Posterior cingulate gyrus (tissue), 11 donors: ENCODE measurements around the gene CAPN15.

Experiments
- DNase-seq, 10 donors: peaks; one replicate each; pipeline versions ENCODE4 v3.0.0 to v3.0.0-alpha.2; 2020 to 2021; ENCODE audit warnings: mixed read lengths in 3 of 10
- intact Hi-C: fragments of 100-400 bp; cut with DNase I; formaldehyde crosslinking; loops from one replicate; pipeline ENCODE4 v1.15.1; 2023

Gene CAPN15

DNA sequence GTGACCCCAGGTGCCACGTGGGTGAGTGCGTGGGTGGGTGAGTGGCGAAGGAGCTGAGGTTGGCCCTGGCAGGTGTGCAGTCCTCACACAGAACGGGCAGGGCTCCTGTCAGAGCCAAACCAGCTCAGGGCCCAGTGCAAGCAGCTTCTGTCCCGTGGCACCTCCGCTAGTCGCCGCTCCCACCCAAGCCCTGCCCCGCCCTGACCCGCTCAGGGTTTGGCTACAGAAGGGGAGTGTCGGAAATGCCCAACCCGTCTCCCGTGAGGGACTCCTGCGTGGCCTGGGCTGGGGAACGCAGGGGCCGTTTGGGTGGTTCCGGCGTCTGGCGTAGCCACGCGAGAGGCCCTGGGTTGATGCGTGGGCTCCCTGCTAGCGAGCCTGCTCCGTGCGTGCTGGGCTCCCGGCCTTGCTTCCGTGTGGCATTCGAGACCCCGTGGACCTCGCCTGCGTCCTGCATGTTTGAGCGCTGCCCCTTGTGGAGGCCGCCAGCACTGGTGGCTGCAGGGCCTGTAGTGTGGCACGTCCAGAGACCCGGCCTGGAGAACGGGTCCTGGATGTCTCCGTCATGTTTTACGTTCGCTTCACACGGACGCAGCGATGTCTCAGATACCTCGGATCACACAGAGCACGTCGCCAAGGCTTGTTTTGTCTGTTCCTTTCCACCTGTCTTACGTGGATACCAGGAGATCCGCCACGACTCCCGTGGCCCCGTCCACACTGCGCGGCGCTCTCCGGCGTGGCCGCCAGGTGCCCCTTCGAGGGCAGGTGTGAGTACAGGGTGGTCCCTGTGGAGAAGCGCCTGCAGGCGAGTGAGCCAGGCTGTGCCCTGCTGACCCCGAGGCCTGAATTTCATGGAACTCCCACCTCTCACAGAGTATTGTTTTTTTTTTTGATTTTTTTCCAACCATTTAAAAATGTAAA is 10.2 kb downstream of the CAPN15 start:
- no peak for DNase-seq
- intact Hi-C loops = no loop called here

DNA sequence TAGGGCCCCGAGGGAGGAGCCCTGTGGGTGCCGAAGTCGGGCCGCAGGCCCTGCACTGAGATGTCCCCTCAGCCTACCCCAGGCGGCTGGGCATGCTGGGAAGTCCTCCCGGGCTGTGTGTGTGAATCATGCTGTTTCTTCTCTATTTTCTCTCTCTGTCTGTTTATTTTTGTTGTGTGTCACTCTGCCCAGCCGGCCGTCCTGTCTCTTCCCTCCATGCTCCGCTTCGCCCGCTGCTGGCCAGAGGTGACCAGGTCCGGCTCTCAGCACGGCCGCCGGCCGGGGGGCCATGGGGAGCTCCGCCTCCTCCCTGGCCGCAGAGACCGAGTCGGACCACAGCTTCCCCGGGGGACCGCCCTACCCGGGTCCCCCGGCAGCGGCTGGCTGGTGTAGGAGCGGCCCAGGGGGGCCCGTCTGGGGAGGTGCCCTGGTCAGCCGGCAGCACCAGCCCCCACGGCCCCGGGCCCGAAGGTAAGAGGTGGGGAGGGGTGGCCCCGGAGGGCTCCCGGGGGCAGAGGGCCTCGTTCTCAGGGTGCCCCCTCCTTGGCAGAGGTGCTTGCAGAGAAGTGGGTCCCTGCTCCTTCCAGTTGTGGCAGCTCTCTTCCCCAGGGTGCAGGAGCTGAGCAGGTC is 12.5 kb downstream of the CAPN15 start:
- intact Hi-C loops = no loop called here
- DNase-seq = no peak

DNA sequence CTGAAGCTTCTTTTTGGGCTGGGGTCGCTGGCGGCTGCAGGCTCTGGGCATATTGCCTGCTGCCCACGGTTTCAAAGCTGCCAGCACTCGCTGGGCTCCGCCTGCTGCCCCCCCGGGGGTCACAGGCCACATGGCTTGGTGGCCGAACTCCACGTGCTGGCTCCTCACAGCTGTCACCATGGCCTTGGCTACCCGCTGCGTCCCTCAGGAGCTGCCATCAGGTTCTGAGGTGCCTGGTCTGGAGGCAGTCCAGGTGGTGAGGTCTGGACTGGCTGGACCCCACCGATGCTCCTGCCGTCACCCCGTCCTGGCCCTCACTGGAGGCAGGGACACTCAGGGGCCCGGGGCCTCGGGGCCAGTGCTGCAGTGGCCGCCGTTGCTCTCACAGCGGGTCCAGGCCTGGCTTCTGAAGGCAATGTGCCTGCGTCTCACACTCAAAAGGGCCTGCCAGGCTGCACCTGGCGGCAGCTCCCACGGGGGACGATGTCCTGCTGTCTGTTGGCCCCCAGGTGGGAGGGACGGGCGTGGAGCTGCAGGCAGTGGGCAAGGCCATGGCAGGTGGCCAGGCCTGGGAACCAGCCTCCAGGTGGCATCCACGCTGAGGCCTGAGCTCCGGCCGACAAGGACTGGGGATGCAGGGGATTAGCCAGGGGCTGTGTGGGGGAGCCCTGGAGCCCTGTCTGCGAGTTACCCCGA is 13.3 kb downstream of the CAPN15 start:
- intact Hi-C loops = no loop called here
- no peak for DNase-seq

DNA sequence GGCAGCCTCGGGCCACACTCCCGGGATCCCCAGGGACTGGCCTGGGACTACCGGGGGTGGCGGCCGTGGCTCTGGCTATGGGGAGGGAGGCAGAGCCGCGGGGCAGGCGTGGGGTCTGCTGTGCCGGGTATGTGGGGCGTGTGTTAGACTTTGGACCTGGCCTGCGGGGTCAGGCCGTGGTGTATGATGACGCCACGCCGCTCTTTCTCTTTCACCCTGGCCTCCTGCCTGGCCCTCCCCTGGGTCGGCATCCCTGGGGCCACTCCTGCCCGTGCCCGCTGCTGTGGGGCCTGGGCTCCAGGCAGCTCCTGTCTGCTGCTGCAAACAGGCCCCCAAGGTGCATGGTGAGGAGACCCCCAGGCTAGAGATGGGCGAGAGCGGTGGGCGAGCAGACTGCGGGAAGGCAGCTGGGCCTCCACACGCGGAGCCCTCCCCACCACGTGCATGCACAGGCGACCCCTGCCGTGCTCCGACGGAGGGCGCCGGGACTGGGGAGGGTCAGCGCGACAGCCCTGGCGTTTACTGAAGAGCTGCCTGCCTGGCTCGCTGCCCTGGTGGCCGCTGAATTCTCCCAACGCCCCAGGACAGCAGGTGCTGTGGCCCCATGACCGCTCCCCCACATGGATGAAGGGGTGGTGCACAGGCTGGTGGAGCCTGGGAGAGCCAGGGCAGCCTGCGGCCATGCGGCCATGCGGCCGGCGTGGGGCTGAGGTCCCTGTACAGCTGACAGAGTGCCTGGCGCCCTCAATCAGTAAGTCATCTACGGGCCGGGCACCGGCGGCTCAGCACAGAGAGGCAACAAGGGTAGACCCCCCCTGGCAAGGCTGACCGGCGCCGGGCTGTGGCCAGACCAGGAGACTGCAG is 16.0 kb downstream of the CAPN15 start:
- intact Hi-C loops = no loop called here
- DNase-seq = no peak

DNA sequence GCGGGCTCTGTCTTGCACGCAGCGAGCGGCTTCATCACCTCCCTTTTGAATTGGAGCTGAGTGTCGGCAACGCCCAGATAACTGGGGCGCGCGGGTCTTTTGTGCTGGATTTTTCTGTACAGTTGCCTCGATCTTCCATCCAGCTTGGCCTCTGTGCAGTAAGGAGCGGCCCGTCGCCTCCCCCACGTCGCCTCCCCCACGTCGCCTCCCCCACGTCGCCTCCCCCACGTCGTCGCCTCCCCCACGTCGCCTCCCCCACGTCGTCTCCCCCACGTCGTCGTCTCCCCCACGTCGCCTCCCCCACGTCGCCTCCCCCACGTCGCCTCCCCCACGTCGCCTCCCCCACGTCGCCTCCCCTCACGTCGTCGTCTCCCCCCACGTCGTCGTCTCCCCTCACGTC is 17.0 kb downstream of the CAPN15 start:
- intact Hi-C loops = no loop called here

DNA sequence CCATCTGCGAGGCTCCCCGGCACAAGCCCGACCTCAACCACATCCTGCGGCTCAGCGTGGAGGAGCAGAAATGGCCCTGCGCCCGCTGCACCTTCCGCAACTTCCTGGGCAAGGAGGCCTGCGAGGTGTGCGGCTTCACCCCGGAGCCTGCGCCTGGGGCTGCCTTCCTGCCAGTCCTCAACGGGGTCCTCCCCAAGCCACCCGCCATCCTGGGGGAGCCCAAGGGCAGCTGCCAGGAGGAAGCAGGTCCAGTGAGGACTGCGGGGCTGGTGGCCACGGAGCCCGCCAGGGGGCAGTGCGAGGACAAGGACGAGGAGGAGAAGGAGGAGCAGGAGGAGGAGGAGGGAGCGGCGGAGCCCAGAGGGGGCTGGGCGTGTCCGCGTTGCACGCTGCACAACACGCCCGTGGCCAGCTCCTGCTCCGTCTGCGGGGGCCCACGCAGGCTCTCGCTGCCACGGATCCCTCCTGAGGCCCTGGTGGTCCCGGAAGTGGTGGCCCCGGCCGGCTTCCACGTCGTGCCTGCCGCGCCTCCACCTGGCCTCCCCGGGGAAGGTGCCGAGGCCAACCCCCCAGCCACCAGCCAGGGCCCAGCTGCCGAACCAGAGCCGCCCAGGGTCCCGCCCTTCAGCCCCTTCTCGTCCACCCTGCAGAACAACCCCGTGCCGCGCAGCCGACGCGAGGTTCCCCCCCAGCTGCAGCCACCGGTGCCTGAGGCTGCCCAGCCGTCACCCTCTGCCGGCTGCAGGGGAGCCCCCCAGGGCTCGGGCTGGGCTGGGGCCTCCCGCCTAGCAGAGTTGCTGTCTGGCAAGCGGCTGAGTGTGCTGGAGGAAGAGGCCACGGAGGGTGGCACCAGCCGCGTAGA is 19.6 kb downstream of the CAPN15 start:
- intact Hi-C loops = no loop called here
- DNase-seq = peak; percentile 54 to 96 (median 69)

More for the DNA sequence above, 17.0 kb downstream of the CAPN15 start:
- no peak for DNase-seq

DNA sequence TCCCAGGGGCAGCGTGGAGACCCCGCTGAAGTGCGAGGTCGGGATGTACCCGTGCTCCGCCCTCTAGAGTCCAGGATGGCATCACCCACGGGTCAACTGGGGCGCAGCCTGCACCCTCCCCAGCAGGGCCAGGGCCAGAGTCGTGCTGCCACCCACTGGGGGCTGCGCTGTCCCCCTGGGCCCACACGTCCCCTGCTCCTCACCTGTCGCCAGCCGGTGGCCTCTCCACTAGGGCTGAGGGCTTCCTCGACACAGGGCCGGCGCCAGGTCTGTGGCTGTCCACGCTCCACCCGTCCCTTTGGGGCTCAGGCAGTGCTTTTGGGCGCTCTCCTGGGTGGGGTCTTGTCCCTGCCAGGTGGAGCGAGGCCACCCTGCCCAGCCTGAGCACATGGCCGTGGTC is 21.1 kb downstream of the CAPN15 start:
- no peak for DNase-seq
- intact Hi-C loops = no loop called here

DNA sequence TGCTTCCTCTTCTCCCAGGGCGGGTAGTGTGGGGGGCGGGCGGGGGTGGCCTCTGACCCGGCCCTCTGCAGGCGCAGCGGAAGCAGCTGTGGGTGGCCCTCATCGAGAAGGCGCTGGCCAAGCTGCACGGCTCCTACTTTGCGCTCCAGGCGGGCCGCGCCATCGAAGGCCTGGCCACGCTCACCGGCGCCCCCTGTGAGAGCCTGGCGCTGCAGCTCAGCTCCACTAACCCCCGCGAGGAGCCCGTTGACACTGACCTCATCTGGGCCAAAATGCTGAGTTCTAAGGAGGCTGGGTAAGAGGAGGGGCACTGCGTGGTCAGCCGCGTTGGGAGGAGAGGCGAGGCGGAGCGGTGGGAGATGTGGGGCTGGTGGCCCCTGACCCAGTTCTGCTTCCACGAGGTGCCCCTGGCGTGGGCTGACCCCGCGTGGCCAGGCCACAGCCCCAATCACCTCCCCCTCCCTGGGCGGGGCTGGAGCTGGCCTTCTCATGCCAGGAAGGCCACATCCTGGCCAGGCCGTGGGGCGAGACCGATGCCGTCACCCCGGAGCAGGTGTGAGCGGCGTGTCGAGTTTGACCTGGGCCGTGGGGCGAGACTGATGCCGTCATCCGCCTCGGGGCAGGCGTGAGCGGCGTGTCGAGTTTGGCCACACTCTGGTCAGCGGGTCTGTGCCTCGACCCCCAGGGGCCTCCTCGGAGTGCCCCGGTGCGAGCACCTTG is 22.2 kb downstream of the CAPN15 start:
- intact Hi-C loops = no loop called here
- no peak for DNase-seq

DNA sequence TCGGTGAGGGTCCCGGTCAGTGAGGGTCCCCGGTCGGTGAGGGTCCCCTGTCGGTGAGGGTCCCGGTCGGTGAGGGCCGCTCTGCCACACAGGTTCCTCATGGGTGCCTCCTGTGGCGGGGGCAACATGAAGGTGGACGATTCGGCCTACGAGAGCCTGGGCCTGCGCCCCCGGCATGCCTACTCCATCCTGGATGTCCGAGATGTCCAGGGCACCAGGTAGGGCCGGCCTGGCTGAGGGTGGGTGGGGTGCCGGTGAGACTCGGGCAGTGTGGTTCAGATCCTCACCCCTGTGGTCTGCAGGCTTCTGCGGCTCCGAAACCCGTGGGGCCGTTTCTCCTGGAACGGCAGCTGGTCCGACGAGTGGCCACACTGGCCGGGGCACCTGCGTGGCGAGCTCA is 23.7 kb downstream of the CAPN15 start:
- intact Hi-C loops = no loop called here
- DNase-seq = no peak

DNA sequence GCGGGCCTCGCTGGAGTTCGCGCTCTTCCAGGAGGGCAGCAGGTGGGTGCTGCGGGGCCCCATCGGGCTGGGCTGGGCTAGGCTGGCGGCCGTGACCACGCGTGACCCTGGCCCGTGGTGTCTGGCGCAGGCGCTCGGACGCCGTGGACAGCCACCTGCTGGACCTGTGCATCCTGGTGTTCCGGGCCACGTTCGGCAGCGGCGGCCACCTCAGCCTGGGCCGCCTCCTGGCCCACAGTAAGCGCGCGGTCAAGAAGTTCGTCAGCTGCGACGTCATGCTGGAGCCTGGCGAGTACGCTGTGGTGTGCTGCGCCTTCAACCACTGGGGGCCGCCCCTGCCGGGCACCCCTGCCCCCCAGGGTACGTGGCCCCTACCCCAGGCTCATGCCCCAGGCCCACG is 24.7 kb downstream of the CAPN15 start:
- no peak for DNase-seq
- intact Hi-C loops = no loop called here

DNA sequence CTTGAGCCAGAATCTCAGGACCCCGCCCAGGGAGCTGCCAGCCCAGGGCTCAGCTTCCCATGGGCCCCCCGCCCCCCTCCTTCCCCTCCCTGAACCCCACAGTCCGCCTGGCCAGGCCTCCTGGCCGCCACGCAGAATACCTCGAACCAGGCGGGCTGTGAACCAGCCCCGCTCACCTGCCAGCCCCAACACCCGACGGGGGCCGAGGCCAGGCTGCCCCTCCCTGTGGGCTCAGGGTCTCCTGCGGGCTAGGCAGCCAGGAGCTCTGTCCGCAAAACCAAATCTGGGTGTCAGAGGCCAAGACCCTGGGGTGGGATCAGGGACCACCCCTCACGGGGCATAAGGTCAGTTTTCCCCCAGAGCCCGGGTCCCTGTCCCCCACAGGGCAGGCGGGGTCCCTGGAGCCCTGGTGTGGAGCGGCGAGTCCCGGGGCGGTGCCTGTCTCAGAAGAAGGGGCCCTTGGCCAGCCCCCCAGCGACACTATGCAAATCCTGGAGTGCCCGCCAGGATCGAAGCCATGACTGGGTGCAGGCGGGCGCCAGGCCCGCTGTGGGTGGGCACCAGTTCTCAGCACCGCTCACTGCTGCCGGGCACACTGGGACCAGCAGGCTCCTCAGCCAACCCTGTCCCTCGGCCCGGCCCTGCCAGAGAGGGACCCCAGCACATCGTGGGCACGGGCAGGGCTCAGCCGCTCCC is 26.2 kb downstream of the CAPN15 start:
- intact Hi-C loops = no loop called here
- DNase-seq = no peak

DNA sequence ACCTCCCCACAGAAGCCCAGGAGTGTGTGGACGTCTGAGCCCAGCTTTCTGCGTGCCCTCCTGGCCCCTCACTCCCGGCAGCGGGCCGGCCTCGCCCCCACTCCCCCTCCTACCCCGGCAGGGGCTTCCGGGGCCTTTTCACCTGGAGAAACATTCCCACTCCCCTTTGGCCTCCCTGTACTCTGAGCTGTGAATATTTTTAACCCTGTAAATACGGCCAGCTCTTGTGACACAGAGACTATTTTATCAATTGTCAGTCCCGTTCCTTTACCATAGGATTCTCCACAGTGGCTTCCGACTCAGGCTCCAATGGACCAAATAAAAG is 26.7 kb downstream of the CAPN15 start:
- intact Hi-C loops = no loop called here
- no peak for DNase-seq

DNA sequence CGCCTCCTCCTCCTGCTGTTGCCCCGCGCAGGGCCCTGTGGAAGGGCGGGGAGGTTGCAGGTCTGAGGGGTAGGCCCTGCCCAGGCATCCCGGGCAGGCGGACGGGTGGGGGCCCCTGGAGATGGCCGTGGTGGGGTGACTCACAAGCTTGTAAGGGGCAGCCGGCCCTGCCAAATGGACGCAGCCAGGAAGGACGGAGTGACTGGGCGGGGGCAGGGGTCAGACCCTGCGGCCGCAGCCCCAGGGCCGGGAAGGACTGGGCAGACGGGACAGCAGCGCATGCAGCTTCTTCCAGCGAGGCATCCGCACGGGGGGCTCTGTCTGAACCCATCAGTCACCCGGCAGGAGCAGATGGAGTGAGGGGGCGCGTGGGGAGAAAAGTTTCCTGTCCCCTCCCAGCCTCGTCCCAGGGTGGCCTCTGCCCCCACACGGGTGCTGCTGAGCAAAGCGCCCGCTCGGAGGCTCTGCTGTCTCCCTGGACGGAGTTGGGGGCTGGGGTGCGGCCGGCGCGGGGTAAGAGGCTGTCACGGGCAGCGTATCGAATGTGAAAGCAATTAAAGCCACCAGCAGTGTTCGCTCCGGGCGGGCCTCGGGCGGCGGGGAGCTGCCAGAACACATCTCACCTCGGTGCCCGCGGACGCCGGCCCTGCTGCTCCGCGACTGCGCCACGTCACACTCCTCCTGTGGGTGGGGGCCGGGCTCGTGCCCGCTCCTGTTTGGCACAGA is 27.3 kb downstream of the CAPN15 start:
- intact Hi-C loops = no loop called here
- DNase-seq = no peak

DNA sequence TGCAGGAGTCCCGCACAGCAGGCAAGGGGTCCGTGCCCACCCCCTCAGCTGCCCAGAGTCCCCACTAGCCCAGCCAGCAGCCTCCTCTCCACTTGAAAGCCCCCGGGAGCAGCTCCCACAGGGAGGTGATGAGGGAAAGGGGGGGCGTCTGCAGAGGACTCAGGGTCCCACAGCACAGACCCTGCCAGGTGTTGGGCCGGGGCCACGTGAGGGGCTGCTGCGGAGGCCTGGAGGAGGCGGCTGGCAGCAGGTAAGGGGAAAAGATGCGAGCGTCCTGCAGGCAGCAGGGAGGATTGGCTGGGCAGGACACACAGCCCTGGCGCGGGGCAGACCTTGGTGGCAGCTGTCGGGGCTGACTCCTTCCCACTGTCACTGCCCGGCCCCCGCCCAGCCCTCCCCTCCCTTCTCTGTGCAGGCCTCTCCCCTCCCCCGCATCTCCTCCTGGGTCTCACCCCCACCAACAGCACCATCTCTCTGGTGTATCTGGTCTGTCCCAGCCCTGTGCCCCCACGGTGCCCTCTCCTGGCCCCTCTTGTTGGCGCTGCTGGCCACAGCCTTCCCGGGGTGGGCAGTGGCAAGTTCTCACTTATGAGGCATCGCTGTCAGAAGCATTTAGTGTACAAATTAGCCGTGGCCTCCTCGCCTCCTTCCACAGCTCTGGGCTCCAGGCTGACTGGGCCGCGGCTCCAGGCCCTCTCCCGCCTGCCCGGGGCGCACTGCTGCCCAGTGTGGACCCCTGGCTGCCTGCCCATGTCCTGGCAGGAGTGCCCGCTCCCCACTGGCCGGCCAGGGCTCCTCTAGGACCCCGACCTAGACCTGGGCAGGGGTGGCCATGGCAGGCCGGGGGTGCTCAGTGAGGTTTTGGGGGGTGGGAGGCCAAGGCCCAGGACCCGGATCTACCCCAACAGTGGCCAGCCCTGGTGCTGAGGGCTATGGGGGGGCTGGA is 28.3 kb downstream of the CAPN15 start:
- intact Hi-C loops = no loop called here
- DNase-seq = no peak

DNA sequence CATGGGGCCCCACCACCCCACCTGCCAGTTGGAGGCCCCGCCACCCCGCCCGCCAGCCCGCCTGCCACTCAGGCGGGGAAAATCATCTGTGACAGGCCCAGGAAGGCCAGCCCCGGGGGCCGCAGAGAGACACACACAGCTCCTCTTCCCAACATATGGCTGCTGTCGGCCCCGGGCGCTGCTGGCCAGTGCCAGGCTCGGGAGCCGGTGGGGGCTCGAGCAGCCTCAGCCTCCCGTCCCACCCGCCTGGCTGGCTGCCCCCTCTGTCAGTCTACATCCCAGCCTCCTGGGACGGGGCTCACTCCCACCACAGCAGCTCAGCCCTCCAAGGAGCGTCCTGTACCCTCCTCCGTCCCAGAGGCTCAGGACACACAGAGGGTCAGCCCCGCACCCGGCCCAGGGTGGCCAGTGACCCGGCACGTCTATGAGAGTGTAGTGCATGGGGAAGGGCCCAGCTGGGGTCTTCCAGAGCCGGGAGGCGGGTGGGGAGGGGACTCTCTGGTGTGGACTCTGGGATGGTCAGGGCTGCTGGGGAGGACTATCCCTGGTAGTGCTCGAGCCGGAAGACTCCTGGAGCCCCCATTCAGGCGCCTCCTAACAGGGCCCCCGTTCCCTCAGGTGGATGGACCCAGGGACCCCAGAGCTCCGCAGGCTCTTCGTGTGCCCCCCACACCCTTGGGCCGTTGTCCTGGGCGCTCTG is 29.1 kb downstream of the CAPN15 start:
- intact Hi-C loops = no loop called here
- no peak for DNase-seq
